ENCODE results near the gene DNASE1.

DNASE1 gene

GRCh38 chr16:3668626-3669025 lies 14.1 kb downstream of the DNASE1 start:
- H3K27ac ChIP-seq (ENCODE audit: low read length): no peak overlapping the region
- H3K36me3 ChIP-seq (ENCODE audit: control insufficient read depth in 2 of 2, insufficient read depth in 2 of 2, low read length in 2 of 2): peaks cover 22 to 32% of the 10 kb centered on the region in 2 donors
- H3K9ac ChIP-seq (ENCODE audit: low read length in 2 of 2): no peak overlapping the region
- no peaks in the 10 kb centered on the region for H3K4me1 ChIP-seq (ENCODE audit: control insufficient read depth, insufficient read depth, low read length)
- H3K9me3 ChIP-seq (ENCODE audit: control insufficient read depth in 2 of 2, low read length in 2 of 2): no peaks in the 10 kb centered on the region
- H3K27me3 ChIP-seq (ENCODE audit: control insufficient read depth in 1 of 2, insufficient read depth in 2 of 2, low read length in 2 of 2): no peaks in the 10 kb centered on the region
- H3K4me3 ChIP-seq (ENCODE audit: low read length in 2 of 2): no peak overlapping the region

- Histone ChIP-seq H3K4me1 (ENCODE audit: control insufficient read depth, insufficient read depth, low read length) (no peaks in the 10 kb centered on the region), H3K9ac (ENCODE audit: low read length in 2 of 2) (no peak overlapping the region), H3K27me3 (ENCODE audit: control insufficient read depth in 1 of 2, insufficient read depth in 2 of 2, low read length in 2 of 2) (no peaks in the 10 kb centered on the region), H3K9me3 (ENCODE audit: control insufficient read depth in 2 of 2, low read length in 2 of 2) (no peaks in the 10 kb centered on the region), H3K36me3 (ENCODE audit: control insufficient read depth in 2 of 2, insufficient read depth in 2 of 2, low read length in 2 of 2) (peaks cover 26 to 34% of the 10 kb centered on the region in 2 donors), H3K27ac (ENCODE audit: low read length) (no peak overlapping the region), H3K4me3 (ENCODE audit: low read length in 2 of 2) (no peak overlapping the region)
Measured at GRCh38 chr16:3669082-3669481, 14.6 kb downstream of the DNASE1 start.

- Histone ChIP-seq H3K4me1 (ENCODE audit: control insufficient read depth, insufficient read depth, low read length) (no peaks in the 10 kb centered on the region), H3K9ac (ENCODE audit: low read length in 2 of 2) (no peak overlapping the region), H3K36me3 (ENCODE audit: control insufficient read depth in 2 of 2, insufficient read depth in 2 of 2, low read length in 2 of 2) (peaks cover 23 to 39% of the 10 kb centered on the region in 2 donors), H3K27me3 (ENCODE audit: control insufficient read depth in 1 of 2, insufficient read depth in 2 of 2, low read length in 2 of 2) (no peaks in the 10 kb centered on the region), H3K4me3 (ENCODE audit: low read length in 2 of 2) (no peak overlapping the region), H3K27ac (ENCODE audit: low read length) (no peak overlapping the region), H3K9me3 (ENCODE audit: control insufficient read depth in 2 of 2, low read length in 2 of 2) (no peaks in the 10 kb centered on the region)
Measured at GRCh38 chr16:3670711-3671110, 16.2 kb downstream of the DNASE1 start.

GRCh38 chr16:3671424-3671823 lies 16.9 kb downstream of the DNASE1 start:
- Histone ChIP-seq H3K27me3 (ENCODE audit: control insufficient read depth in 1 of 2, insufficient read depth in 2 of 2, low read length in 2 of 2) (no peaks in the 10 kb centered on the region), H3K4me3 (ENCODE audit: low read length in 2 of 2) (no peak overlapping the region), H3K9ac (ENCODE audit: low read length in 2 of 2) (no peak overlapping the region), H3K9me3 (ENCODE audit: control insufficient read depth in 2 of 2, low read length in 2 of 2) (no peaks in the 10 kb centered on the region), H3K27ac (ENCODE audit: low read length) (no peak overlapping the region), H3K36me3 (ENCODE audit: control insufficient read depth in 2 of 2, insufficient read depth in 2 of 2, low read length in 2 of 2) (peaks cover 23 to 41% of the 10 kb centered on the region in 2 donors), H3K4me1 (ENCODE audit: control insufficient read depth, insufficient read depth, low read length) (no peaks in the 10 kb centered on the region)

- Histone ChIP-seq H3K9ac (ENCODE audit: low read length in 2 of 2) (no peak overlapping the region), H3K27me3 (ENCODE audit: control insufficient read depth in 1 of 2, insufficient read depth in 2 of 2, low read length in 2 of 2) (no peaks in the 10 kb centered on the region), H3K9me3 (ENCODE audit: control insufficient read depth in 2 of 2, low read length in 2 of 2) (no peaks in the 10 kb centered on the region), H3K36me3 (ENCODE audit: control insufficient read depth in 2 of 2, insufficient read depth in 2 of 2, low read length in 2 of 2) (peaks cover 22 to 42% of the 10 kb centered on the region in 2 donors), H3K4me1 (ENCODE audit: control insufficient read depth, insufficient read depth, low read length) (no peaks in the 10 kb centered on the region), H3K27ac (ENCODE audit: low read length) (no peak overlapping the region), H3K4me3 (ENCODE audit: low read length in 2 of 2) (no peak overlapping the region)
Measured at GRCh38 chr16:3672571-3673041, 18.1 kb downstream of the DNASE1 start.

- Histone ChIP-seq H3K9me3 (ENCODE audit: control insufficient read depth in 2 of 2, low read length in 2 of 2) (no peaks in the 10 kb centered on the region), H3K4me1 (ENCODE audit: control insufficient read depth, insufficient read depth, low read length) (no peaks in the 10 kb centered on the region), H3K4me3 (ENCODE audit: low read length in 2 of 2) (no peak overlapping the region), H3K27me3 (ENCODE audit: control insufficient read depth in 1 of 2, insufficient read depth in 2 of 2, low read length in 2 of 2) (no peaks in the 10 kb centered on the region), H3K9ac (ENCODE audit: low read length in 2 of 2) (no peak overlapping the region), H3K36me3 (ENCODE audit: control insufficient read depth in 2 of 2, insufficient read depth in 2 of 2, low read length in 2 of 2) (peaks cover 27 to 48% of the 10 kb centered on the region in 2 donors), H3K27ac (ENCODE audit: low read length) (no peak overlapping the region)
Measured at GRCh38 chr16:3673201-3673600, 18.7 kb downstream of the DNASE1 start.

- peaks cover 28 to 46% of the 10 kb centered on the region in 2 donors for H3K36me3 ChIP-seq (ENCODE audit: control insufficient read depth in 2 of 2, insufficient read depth in 2 of 2, low read length in 2 of 2)
- H3K4me3 ChIP-seq (ENCODE audit: low read length in 2 of 2): no peak overlapping the region
- no peak overlapping the region for H3K9ac ChIP-seq (ENCODE audit: low read length in 2 of 2)
- no peaks in the 10 kb centered on the region for H3K27me3 ChIP-seq (ENCODE audit: control insufficient read depth in 1 of 2, insufficient read depth in 2 of 2, low read length in 2 of 2)
- H3K4me1 ChIP-seq (ENCODE audit: control insufficient read depth, insufficient read depth, low read length): no peaks in the 10 kb centered on the region
- H3K27ac ChIP-seq (ENCODE audit: low read length): no peak overlapping the region
- no peaks in the 10 kb centered on the region for H3K9me3 ChIP-seq (ENCODE audit: control insufficient read depth in 2 of 2, low read length in 2 of 2)
Measured at GRCh38 chr16:3673676-3674377, 19.3 kb downstream of the DNASE1 start.

- no peak overlapping the region for H3K27ac ChIP-seq (ENCODE audit: low read length)
- no peaks in the 10 kb centered on the region for H3K9me3 ChIP-seq (ENCODE audit: control insufficient read depth in 2 of 2, low read length in 2 of 2)
- H3K9ac ChIP-seq (ENCODE audit: low read length in 2 of 2): no peak overlapping the region
- peaks cover 31 to 49% of the 10 kb centered on the region in 2 donors for H3K36me3 ChIP-seq (ENCODE audit: control insufficient read depth in 2 of 2, insufficient read depth in 2 of 2, low read length in 2 of 2)
- no peak overlapping the region for H3K4me3 ChIP-seq (ENCODE audit: low read length in 2 of 2)
- no peaks in the 10 kb centered on the region for H3K4me1 ChIP-seq (ENCODE audit: control insufficient read depth, insufficient read depth, low read length)
- no peaks in the 10 kb centered on the region for H3K27me3 ChIP-seq (ENCODE audit: control insufficient read depth in 1 of 2, insufficient read depth in 2 of 2, low read length in 2 of 2)
Measured at GRCh38 chr16:3674513-3675295, 20.2 kb downstream of the DNASE1 start.

- H3K4me3 ChIP-seq (ENCODE audit: low read length in 2 of 2): no peak overlapping the region
- H3K4me1 ChIP-seq (ENCODE audit: control insufficient read depth, insufficient read depth, low read length): no peaks in the 10 kb centered on the region
- no peak overlapping the region for H3K9ac ChIP-seq (ENCODE audit: low read length in 2 of 2)
- H3K27ac ChIP-seq (ENCODE audit: low read length): no peak overlapping the region
- H3K9me3 ChIP-seq (ENCODE audit: control insufficient read depth in 2 of 2, low read length in 2 of 2): no peaks in the 10 kb centered on the region
- no peaks in the 10 kb centered on the region for H3K27me3 ChIP-seq (ENCODE audit: control insufficient read depth in 1 of 2, insufficient read depth in 2 of 2, low read length in 2 of 2)
- peaks cover 34 to 49% of the 10 kb centered on the region in 2 donors for H3K36me3 ChIP-seq (ENCODE audit: control insufficient read depth in 2 of 2, insufficient read depth in 2 of 2, low read length in 2 of 2)
Measured at GRCh38 chr16:3675601-3676130, 21.2 kb downstream of the DNASE1 start.

- Histone ChIP-seq H3K4me1 (ENCODE audit: control insufficient read depth, insufficient read depth, low read length) (no peaks in the 10 kb centered on the region), H3K9ac (ENCODE audit: low read length in 2 of 2) (no peak overlapping the region), H3K27ac (ENCODE audit: low read length) (no peak overlapping the region), H3K36me3 (ENCODE audit: control insufficient read depth in 2 of 2, insufficient read depth in 2 of 2, low read length in 2 of 2) (peaks cover 30 to 48% of the 10 kb centered on the region in 2 donors), H3K27me3 (ENCODE audit: control insufficient read depth in 1 of 2, insufficient read depth in 2 of 2, low read length in 2 of 2) (no peaks in the 10 kb centered on the region), H3K9me3 (ENCODE audit: control insufficient read depth in 2 of 2, low read length in 2 of 2) (no peaks in the 10 kb centered on the region), H3K4me3 (ENCODE audit: low read length in 2 of 2) (no peak overlapping the region)
Measured at GRCh38 chr16:3677994-3678393, 23.5 kb downstream of the DNASE1 start.

All from stomach smooth muscle (tissue), 2 donors.